Testis (tissue), 3 donors: ENCODE results near the gene LUC7L2. TPM values are rescaled to one million over a fixed set of nuclear protein-coding genes. Genes with fewer than 3 reads are reported as not detected.
"Not testable (repeated sequence)": the region's sequence is repeated elsewhere in the genome, so short reads cannot be mapped to it uniquely, and the experiment has no call there.

Experiments used
- DNase-seq: peaks from one replicate; pipeline ENCODE4 v3.0.0-alpha.2; 2019
- H3K27ac ChIP-seq, 2 donors: fragments of 200-600 bp; sonication (generic); one replicate each; pipeline ENCODE4 v1.5.1; 2019
- H3K27me3 ChIP-seq: fragments of 200-600 bp; sonication (generic); one replicate; pipeline ENCODE4 v1.5.1; 2019
- H3K36me3 ChIP-seq: fragments of 200-600 bp; sonication (generic); one replicate; pipeline ENCODE4 v1.5.1; 2017; ENCODE audit warnings: low read depth; ENCODE audit errors: missing control alignments
- H3K4me1 ChIP-seq: fragments of 200-600 bp; sonication (generic); one replicate; pipeline ENCODE4 v1.5.1; 2019
- H3K4me3 ChIP-seq, 2 donors: fragments of 200-600 bp; sonication (generic); one replicate each; pipeline ENCODE4 v1.5.1; 2017 to 2019
- H3K9me3 ChIP-seq: fragments of 200-600 bp; sonication (generic); one replicate; pipeline ENCODE4 v1.5.1; 2017
- CTCF ChIP-seq, 3 experiments: fragments of 450-650 bp in 2 of 3; fragments of 200-600 bp in 1 of 3; sonication (generic) in 1 of 3; IDR thresholded peaks; one replicate each; pipeline ENCODE4 v1.5.1; 2016 to 2019; ENCODE audit warnings: antibody characterized with exemption in 3 of 3, mild to moderate bottlenecking in 2 of 3, moderate library complexity in 1 of 3
- POLR2A ChIP-seq: fragments of 450-650 bp; IDR thresholded peaks from one replicate; pipeline ENCODE4 v1.6.1; 2017; ENCODE audit warnings: antibody characterized with exemption, mild to moderate bottlenecking, moderate library complexity
- WGBS, 2 donors: methylation state at CpG; one replicate each; pipeline ENCODE4 v1.1.5; 2018; 5-methylcytosine and 5-hydroxymethylcytosine counted together
- intact Hi-C: fragments of 100-400 bp; cut with DNase I; formaldehyde crosslinking; loops from one replicate; pipeline ENCODE4 v1.15.1; 2023; ENCODE audit warnings: low total_unique reads
- polyA plus RNA-seq: library from polyadenylated mRNA; stranded (reverse); fragments of 350-450 nt; fragmentation: Illumina TruSeq; extraction: RNeasy Lipid Tissue Mini Kit (QIAGEN cat#74804); gene quantifications from one replicate; pipeline ENCODE4 v1.2.3, GENCODE V29; 2014; ENCODE audit warnings: low read depth, low replicate concordance; ENCODE audit not compliant: insufficient read depth
- total RNA-seq, 2 donors: library from RNA; depleted of rRNA; stranded (reverse); fragments of >200 nt; gene quantifications; one replicate each; pipeline ENCODE4 v1.2.3, GENCODE V29; 2016

LUC7L2 gene
- total and polyA plus RNA-seq, 3 donors from 2014 or later, result 73.2 to 136 (median 109) TPM

- no peak for DNase-seq
- intact Hi-C loops, result no loop called here
- TF ChIP-seq POLR2A (no peak), CTCF (IDR thresholded peaks at IDR 0.05) (no peak)
These were observed 94.1 kb downstream of the LUC7L2 start for GRCh38 chr7:139453673-139454321.

GRCh38 chr7:139455789-139456188 is 96.1 kb downstream of the LUC7L2 start:
- DNase-seq, result no peak
- Histone ChIP-seq H3K4me3 (no peak overlapping the region), H3K36me3 (no peaks in the 10 kb centered on the region), H3K9me3 (no peaks in the 10 kb centered on the region), H3K27me3 (no peaks in the 10 kb centered on the region), H3K27ac (no peak overlapping the region), H3K4me1 (no peaks in the 10 kb centered on the region)
- TF ChIP-seq POLR2A, result no peak
- no peak for TF ChIP-seq CTCF (IDR thresholded peaks at IDR 0.05)
- intact Hi-C loops, result no loop called here
- 75 to 79% methylated on average over 4 of the region's 4 CpGs for WGBS, 2 donors

More at GRCh38 chr7:139453673-139454321, 94.1 kb downstream of the LUC7L2 start:
- Histone ChIP-seq H3K36me3 (no peaks in the 10 kb centered on the region), H3K4me3 (no peak overlapping the region), H3K27ac (no peak overlapping the region), H3K27me3 (no peaks in the 10 kb centered on the region), H3K9me3 (no peaks in the 10 kb centered on the region), H3K4me1 (no peaks in the 10 kb centered on the region)
- WGBS, 2 donors, result 73 to 80% methylated on average over 14 to 20 of the region's 20 CpGs

GRCh38 chr7:139456511-139456910 is 96.8 kb downstream of the LUC7L2 start:
- H3K27me3 ChIP-seq, result no peaks in the 10 kb centered on the region
- no peak for TF ChIP-seq CTCF (IDR thresholded peaks at IDR 0.05)
- TF ChIP-seq POLR2A, result no peak
- 90 to 91% methylated on average over 8 of the region's 8 CpGs for WGBS, 2 donors
- H3K9me3 ChIP-seq, result no peaks in the 10 kb centered on the region
- intact Hi-C loops, result no loop called here
- no peak overlapping the region for H3K4me3 ChIP-seq
- H3K4me1 ChIP-seq, result no peaks in the 10 kb centered on the region
- no peak overlapping the region for H3K27ac ChIP-seq
- DNase-seq, result no peak
- no peaks in the 10 kb centered on the region for H3K36me3 ChIP-seq

- no peaks in the 10 kb centered on the region for H3K36me3 ChIP-seq
- 70 to 73% methylated on average over 15 of the region's 15 CpGs for WGBS, 2 donors
- H3K4me3 ChIP-seq, result no peak overlapping the region
- no peaks in the 10 kb centered on the region for H3K9me3 ChIP-seq
- H3K27me3 ChIP-seq, result no peaks in the 10 kb centered on the region
- no peaks in the 10 kb centered on the region for H3K4me1 ChIP-seq
- no peak for DNase-seq
- TF ChIP-seq POLR2A (no peak), CTCF (IDR thresholded peaks at IDR 0.05) (no peak)
- no peak overlapping the region for H3K27ac ChIP-seq
- intact Hi-C loops, result no loop called here
These were observed 97.7 kb downstream of the LUC7L2 start for GRCh38 chr7:139457153-139457946.

- H3K27ac ChIP-seq, H3K27me3 ChIP-seq, H3K36me3 ChIP-seq, DNase-seq, H3K4me1 ChIP-seq, intact Hi-C loops, H3K4me3 ChIP-seq, H3K9me3 ChIP-seq: not testable (repeated sequence)
- 92 to 95% methylated on average over 10 to 12 of the region's 12 CpGs for WGBS, 2 donors
These were observed 103.7 kb downstream of the LUC7L2 start for GRCh38 chr7:139463421-139463820.

GRCh38 chr7:139464511-139464910 is 104.8 kb downstream of the LUC7L2 start:
- intact Hi-C loops, H3K27me3 ChIP-seq, H3K4me1 ChIP-seq, H3K9me3 ChIP-seq, H3K27ac ChIP-seq, H3K36me3 ChIP-seq, DNase-seq, H3K4me3 ChIP-seq: not testable (repeated sequence)
- 93 to 94% methylated on average over 4 of the region's 4 CpGs for WGBS, 2 donors

- H3K4me3 ChIP-seq, H3K9me3 ChIP-seq, H3K4me1 ChIP-seq, H3K27me3 ChIP-seq, DNase-seq, H3K36me3 ChIP-seq, H3K27ac ChIP-seq, intact Hi-C loops: not testable (repeated sequence)
- WGBS, 2 donors, result 95 to 96% methylated on average over 10 of the region's 10 CpGs
These were observed 105.4 kb downstream of the LUC7L2 start for GRCh38 chr7:139465072-139465471.

GRCh38 chr7:139467729-139468128 is 108.0 kb downstream of the LUC7L2 start:
- H3K27me3 ChIP-seq, H3K4me1 ChIP-seq, H3K4me3 ChIP-seq, H3K36me3 ChIP-seq, DNase-seq, intact Hi-C loops, H3K9me3 ChIP-seq, H3K27ac ChIP-seq: not testable (repeated sequence)
- WGBS, 2 donors, result 86 to 89% methylated on average over 7 of the region's 7 CpGs
